ENCODE data around the gene HMCES.

Gene HMCES

DNA sequence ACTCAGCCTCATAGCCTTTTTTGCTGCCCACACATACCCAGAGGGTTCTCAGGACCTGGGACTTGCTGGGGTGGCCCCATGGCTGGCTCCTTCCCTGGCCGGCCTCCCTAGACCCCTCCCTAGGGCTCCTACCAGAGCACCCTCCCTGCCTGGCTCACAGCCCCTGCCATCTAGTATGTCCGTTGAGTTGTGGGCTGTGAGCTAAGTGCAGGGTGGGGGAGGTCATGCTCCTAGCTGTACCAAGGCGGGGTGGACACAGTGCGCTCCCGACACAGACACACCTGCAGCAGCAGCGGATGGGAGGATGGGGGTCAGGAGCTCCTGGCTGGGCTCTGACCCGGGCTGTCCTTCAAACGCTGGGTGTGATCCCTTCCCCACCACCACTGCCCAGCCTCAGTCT is 41.6 kb downstream of the HMCES start:
- TF ChIP-seq, protein P1, sequence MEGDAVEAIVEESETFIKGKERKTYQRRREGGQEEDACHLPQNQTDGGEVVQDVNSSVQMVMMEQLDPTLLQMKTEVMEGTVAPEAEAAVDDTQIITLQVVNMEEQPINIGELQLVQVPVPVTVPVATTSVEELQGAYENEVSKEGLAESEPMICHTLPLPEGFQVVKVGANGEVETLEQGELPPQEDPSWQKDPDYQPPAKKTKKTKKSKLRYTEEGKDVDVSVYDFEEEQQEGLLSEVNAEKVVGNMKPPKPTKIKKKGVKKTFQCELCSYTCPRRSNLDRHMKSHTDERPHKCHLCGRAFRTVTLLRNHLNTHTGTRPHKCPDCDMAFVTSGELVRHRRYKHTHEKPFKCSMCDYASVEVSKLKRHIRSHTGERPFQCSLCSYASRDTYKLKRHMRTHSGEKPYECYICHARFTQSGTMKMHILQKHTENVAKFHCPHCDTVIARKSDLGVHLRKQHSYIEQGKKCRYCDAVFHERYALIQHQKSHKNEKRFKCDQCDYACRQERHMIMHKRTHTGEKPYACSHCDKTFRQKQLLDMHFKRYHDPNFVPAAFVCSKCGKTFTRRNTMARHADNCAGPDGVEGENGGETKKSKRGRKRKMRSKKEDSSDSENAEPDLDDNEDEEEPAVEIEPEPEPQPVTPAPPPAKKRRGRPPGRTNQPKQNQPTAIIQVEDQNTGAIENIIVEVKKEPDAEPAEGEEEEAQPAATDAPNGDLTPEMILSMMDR (IDR thresholded peaks at IDR 0.05; ENCODE audit: low read length, missing control alignments): no peak
- DNase-seq (ENCODE audit: low read depth): no peak
- H3K4me3 ChIP-seq (replicated peaks; ENCODE audit: low read depth, low read length): no peak overlapping the region

DNA sequence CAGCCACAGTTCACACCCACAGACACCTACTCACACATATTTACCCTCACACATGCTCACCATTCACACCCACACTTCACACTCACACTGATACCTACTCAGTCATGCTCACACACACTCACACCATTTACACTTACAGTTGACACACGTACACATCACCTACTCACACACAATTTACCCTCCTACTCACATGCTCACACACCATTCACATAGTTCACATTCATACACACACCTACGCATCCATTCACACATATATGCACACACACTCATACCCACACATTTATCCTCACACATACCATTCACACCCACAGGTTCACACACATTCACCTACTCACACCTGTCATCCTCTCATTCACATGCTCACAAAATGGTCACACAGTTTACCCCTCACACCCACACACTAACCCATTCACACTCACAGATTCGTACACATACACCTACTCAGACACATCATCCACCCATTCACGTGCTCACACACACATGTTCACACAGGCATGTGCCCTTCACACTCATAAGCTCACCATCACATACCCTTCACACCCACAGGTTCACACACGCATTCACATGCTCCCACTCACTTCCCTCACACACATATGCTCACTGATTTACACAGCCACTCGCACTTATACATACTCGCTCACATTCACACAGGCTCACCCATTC is 42.3 kb downstream of the HMCES start:
- H3K4me3 ChIP-seq (replicated peaks; ENCODE audit: low read depth, low read length): no peak overlapping the region
- DNase-seq (ENCODE audit: low read depth): no peak
- TF ChIP-seq, protein P1 (IDR thresholded peaks at IDR 0.05; ENCODE audit: low read length, missing control alignments): no peak

DNA sequence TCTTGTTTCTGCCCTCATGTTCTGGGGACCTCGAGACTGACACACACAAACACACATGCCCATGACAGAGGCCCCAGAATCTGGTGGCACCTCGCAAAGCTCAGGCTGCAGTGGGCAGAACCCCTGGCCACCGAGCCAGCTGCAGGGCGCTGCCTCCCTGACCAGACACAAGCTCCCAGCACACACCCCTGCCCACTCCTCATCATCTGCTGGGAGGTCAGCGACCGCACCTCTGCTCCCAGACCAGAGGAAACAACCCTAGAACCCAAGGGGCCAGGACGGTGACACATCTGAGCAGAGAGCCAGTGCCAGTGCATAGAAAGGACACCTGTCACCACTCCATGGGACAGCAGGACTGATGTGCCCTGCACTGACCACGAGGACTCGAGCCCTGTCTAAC is 43.2 kb downstream of the HMCES start:
- DNase-seq (ENCODE audit: low read depth): no peak
- TF ChIP-seq, protein P1 (IDR thresholded peaks at IDR 0.05; ENCODE audit: low read length, missing control alignments): no peak
- no peak overlapping the region for H3K4me3 ChIP-seq (replicated peaks; ENCODE audit: low read depth, low read length)

DNA sequence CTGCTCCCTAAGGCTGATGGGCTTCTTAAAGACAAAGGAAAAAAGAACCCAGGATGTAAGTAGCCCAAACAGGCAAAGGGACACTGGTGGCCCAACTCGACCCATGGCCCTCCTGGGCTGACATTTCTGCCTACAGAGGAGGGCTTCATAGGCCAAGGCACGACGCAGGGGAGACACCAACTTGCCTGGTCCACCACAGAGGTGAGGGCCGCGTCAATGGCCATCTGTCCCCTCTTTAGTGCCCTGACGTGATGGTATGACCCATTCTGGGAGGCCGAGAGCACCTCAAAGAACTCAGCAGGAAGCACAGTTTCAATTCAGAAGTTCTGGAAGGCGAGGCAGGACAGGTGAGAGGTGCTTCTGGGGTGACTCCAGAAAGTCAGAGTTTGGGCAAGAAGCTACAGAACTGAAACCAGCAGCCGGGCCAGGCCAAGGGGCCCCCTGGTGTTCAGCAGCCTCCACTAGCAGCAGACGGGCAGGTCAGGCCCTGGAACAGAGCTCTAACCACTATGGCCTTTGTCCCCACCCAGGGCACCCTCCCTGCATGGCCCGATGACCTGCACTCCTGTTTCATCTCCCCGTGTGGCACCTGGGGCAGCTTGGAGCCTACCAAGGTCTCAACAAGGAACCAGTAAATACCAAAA is 45.1 kb downstream of the HMCES start:
- TF ChIP-seq, protein P1 (IDR thresholded peaks at IDR 0.05; ENCODE audit: low read length, missing control alignments): peak; percentile 18
- no peak overlapping the region for H3K4me3 ChIP-seq (replicated peaks; ENCODE audit: low read depth, low read length)
- no peak for DNase-seq (ENCODE audit: low read depth)

DNA sequence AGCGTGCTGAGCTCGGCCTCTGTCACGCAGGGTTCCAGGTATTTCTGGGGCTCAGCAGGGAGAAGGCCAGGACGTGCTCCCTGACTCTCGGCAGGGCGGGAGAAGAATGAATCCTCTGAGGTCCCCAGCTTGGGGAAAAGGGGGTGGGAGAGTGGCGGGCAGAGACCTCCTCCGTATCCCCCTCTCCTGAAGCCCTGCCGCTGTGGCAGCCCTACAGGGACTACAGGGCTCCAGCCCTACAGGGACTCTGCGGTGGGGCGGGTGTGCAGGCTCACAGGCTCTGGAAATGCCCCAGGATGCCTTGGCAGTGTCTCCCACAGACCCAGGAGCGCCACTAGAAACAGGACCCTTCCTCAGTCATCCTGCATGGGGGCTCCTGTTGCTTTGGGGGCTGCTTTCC is 46.2 kb downstream of the HMCES start:
- no peak for DNase-seq (ENCODE audit: low read depth)
- TF ChIP-seq, protein P1 (IDR thresholded peaks at IDR 0.05; ENCODE audit: low read length, missing control alignments): no peak
- no peak overlapping the region for H3K4me3 ChIP-seq (replicated peaks; ENCODE audit: low read depth, low read length)

DNA sequence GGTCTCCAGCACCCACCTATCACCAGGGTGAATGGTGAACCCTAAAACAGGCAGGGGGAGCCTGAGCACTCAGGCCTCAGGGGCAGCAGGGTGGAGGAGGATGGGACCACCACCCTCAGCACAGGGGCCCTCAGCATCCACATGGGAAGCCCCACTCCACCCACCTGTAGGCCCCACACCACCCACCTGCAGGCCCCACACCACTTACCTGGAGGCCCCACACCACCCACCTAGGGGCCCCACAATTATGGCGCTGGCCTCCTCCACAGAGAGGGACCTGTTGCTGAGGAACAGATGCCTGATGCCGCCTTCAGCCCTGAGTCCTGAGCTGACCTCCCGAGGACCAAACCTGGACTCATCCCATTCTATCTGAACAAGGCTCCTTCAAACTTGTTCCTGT is 46.7 kb downstream of the HMCES start:
- H3K4me3 ChIP-seq (replicated peaks; ENCODE audit: low read depth, low read length): no peak overlapping the region
- DNase-seq (ENCODE audit: low read depth): no peak
- TF ChIP-seq, protein P1 (IDR thresholded peaks at IDR 0.05; ENCODE audit: low read length, missing control alignments): no peak

DNA sequence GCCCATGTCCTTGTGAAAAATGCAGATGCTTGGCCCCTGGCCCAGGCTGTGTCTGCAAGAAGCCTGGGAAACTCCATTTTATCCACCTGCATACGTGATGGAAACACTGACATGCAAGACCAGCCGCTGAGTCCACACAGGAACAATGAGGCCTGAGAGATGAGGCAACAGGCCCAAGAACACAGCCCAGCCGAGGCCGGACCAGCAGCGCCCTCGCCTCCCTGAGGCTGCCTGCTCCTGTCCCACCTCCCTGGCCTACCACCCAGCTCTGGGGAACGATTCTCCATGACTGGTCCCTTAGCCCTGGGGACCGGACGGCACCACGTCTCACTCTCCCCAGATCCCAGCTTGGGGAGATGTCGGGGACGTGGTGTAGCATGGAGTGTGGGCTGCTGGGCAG is 47.5 kb downstream of the HMCES start:
- DNase-seq (ENCODE audit: low read depth): no peak
- no peak overlapping the region for H3K4me3 ChIP-seq (replicated peaks; ENCODE audit: low read depth, low read length)
- TF ChIP-seq, protein P1 (IDR thresholded peaks at IDR 0.05; ENCODE audit: low read length, missing control alignments): no peak
